Activated naive CD8-positive, alpha-beta T cell treated with anti-CD3 and anti-CD28 coated beads, Interleukin-2, amount 10 ng/mL, durations not matched to agents 7 days and 5 days (primary cell): ENCODE measurements around the gene MDH2. TPM values are rescaled to one million over a fixed set of nuclear protein-coding genes. Genes with fewer than 3 reads are reported as not detected.
"Not testable (repeated sequence)": the region's sequence is repeated elsewhere in the genome, so short reads cannot be mapped to it uniquely, and the experiment has no call there.

Experiments
- ATAC-seq: fragments of 150-1000 bp; cut with Tn5 transposase; one replicate; pipeline ENCODE4 v1.10.0; 2021; ENCODE audit warnings: low read depth, moderate library complexity
- POLR2A ChIA-PET: fragments of 350-600 bp; sonication (Branson Sonifier 250); formaldehyde crosslinking; loops from one replicate; lab custom pipeline; 2021; ENCODE audit warnings: antibody characterized with exemption; lab: Charles Lee
- DNase-seq: peaks from one replicate; pipeline ENCODE4 v3.0.0; 2021
- H3K27ac Mint-ChIP-seq: one replicate; pipeline ENCODE4 v1.8.0; 2022; ENCODE audit warnings: mild to moderate bottlenecking, mixed read lengths
- H3K27me3 Mint-ChIP-seq: one replicate; pipeline ENCODE4 v1.8.0; 2022; ENCODE audit warnings: mild to moderate bottlenecking, moderate library complexity, mixed read lengths
- H3K36me3 Mint-ChIP-seq: one replicate; pipeline ENCODE4 v1.8.0; 2021; ENCODE audit warnings: mild to moderate bottlenecking, mixed read lengths
- H3K4me1 Mint-ChIP-seq: one replicate; pipeline ENCODE4 v1.8.0; 2021; ENCODE audit warnings: mixed read lengths
- H3K4me3 Mint-ChIP-seq: one replicate; pipeline ENCODE4 v1.8.0; 2022; ENCODE audit warnings: mild to moderate bottlenecking, moderate library complexity, mixed read lengths
- H3K9me3 Mint-ChIP-seq: one replicate; pipeline ENCODE4 v1.8.0; 2021; ENCODE audit warnings: mixed read lengths
- total RNA-seq, 2 experiments: library from RNA; stranded (reverse); gene quantifications; one replicate each; pipeline ENCODE4 v1.2.3, GENCODE V29; 2021

The MDH2 gene
- total RNA-seq, 2 experiments from 2014 or later = 132 to 137 TPM

- peak; percentile 71 for ATAC-seq
- Mint-ChIP-seq H3K9me3 (no peaks in the 10 kb centered on the region), H3K4me1 (peaks cover 14% of the 10 kb centered on the region), H3K36me3 (peaks cover 33% of the 10 kb centered on the region), H3K27me3 (no peaks in the 10 kb centered on the region), H3K27ac (peak overlapping the region; percentile 71), H3K4me3 (peak overlapping the region; percentile 55)
- peak; percentile 83 for DNase-seq
- POLR2A ChIA-PET = interaction anchor here (0.7 to 1.9 kb wide), 3 partner anchors 28 to 153 kb away, joined by 4 read pairs; partner anchors contain the start of genes MDH2 and STYXL1
Measured at GRCh38 chr7:76020031-76020714, 27.7 kb upstream of the MDH2 start.

- POLR2A ChIA-PET = interaction anchor here (1.9 kb wide), 1 partner anchor 26 kb away, joined by 4 read pairs; the partner anchor contains the start of genes MDH2 and STYXL1
- Mint-ChIP-seq H3K4me1 (peaks cover 12% of the 10 kb centered on the region), H3K9me3 (no peaks in the 10 kb centered on the region), H3K27me3 (no peaks in the 10 kb centered on the region), H3K36me3 (peaks cover 25% of the 10 kb centered on the region), H3K27ac (no peak overlapping the region), H3K4me3 (no peak overlapping the region)
- DNase-seq (no peak), ATAC-seq (no peak)
Measured at GRCh38 chr7:76022026-76022780, 25.7 kb upstream of the MDH2 start.

GRCh38 chr7:76023002-76023401 is 24.9 kb upstream of the MDH2 start:
- H3K27ac Mint-ChIP-seq = peak overlapping the region; percentile 3

GRCh38 chr7:76029682-76030081 is 18.2 kb upstream of the MDH2 start:
- DNase-seq, POLR2A ChIA-PET: not testable (repeated sequence)

More at GRCh38 chr7:76023002-76023401, 24.9 kb upstream of the MDH2 start:
- peaks cover 10% of the 10 kb centered on the region for H3K4me1 Mint-ChIP-seq
- POLR2A ChIA-PET = no interaction called here
- H3K4me3 Mint-ChIP-seq = no peak overlapping the region
- H3K27me3 Mint-ChIP-seq = no peaks in the 10 kb centered on the region
- DNase-seq (no peak), ATAC-seq (no peak)
- H3K9me3 Mint-ChIP-seq = no peaks in the 10 kb centered on the region
- peaks cover 21% of the 10 kb centered on the region for H3K36me3 Mint-ChIP-seq

GRCh38 chr7:76031964-76032363 is 15.9 kb upstream of the MDH2 start:
- Mint-ChIP-seq H3K36me3 (peaks cover 5% of the 10 kb centered on the region), H3K4me3 (no peak overlapping the region), H3K27ac (no peak overlapping the region), H3K4me1 (peaks cover 8% of the 10 kb centered on the region), H3K27me3 (no peaks in the 10 kb centered on the region), H3K9me3 (no peaks in the 10 kb centered on the region)
- DNase-seq = no peak
- POLR2A ChIA-PET = no interaction called here
- ATAC-seq = no peak

More at GRCh38 chr7:76029682-76030081, 18.2 kb upstream of the MDH2 start:
- not testable (repeated sequence) for ATAC-seq, H3K4me3 Mint-ChIP-seq, H3K9me3 Mint-ChIP-seq, H3K27ac Mint-ChIP-seq, H3K4me1 Mint-ChIP-seq, H3K27me3 Mint-ChIP-seq
- H3K36me3 Mint-ChIP-seq = peaks cover 11% of the 10 kb centered on the region

- POLR2A ChIA-PET = interaction anchor here (2.1 kb wide), 1 partner anchor 11 kb away, joined by 8 read pairs; the partner anchor contains the start of genes MDH2 and STYXL1
Measured at GRCh38 chr7:76037310-76037709, 10.6 kb upstream of the MDH2 start.

GRCh38 chr7:76040126-76040525 is 7.8 kb upstream of the MDH2 start:
- Mint-ChIP-seq H3K4me3 (no peak overlapping the region), H3K27ac (no peak overlapping the region), H3K36me3 (peaks cover 7% of the 10 kb centered on the region), H3K4me1 (peaks cover 4% of the 10 kb centered on the region), H3K9me3 (no peaks in the 10 kb centered on the region), H3K27me3 (no peaks in the 10 kb centered on the region)
- POLR2A ChIA-PET = interaction anchor here (0.9 kb wide), 1 partner anchor 8 kb away, joined by 3 read pairs; the partner anchor contains the start of genes MDH2 and STYXL1
- ATAC-seq (no peak), DNase-seq (no peak)

More at GRCh38 chr7:76037310-76037709, 10.6 kb upstream of the MDH2 start:
- DNase-seq (no peak), ATAC-seq (no peak)
- H3K36me3 Mint-ChIP-seq = peaks cover 6% of the 10 kb centered on the region
- no peak overlapping the region for H3K4me3 Mint-ChIP-seq
- H3K27me3 Mint-ChIP-seq = no peaks in the 10 kb centered on the region
- H3K4me1 Mint-ChIP-seq = peaks cover 8% of the 10 kb centered on the region
- H3K27ac Mint-ChIP-seq = no peak overlapping the region
- no peaks in the 10 kb centered on the region for H3K9me3 Mint-ChIP-seq

- POLR2A ChIA-PET = no interaction called here
- Mint-ChIP-seq H3K4me3 (no peak overlapping the region), H3K27me3 (no peaks in the 10 kb centered on the region), H3K4me1 (peaks cover 16% of the 10 kb centered on the region), H3K36me3 (peaks cover 11% of the 10 kb centered on the region), H3K27ac (no peak overlapping the region), H3K9me3 (no peaks in the 10 kb centered on the region)
- ATAC-seq = no peak
- no peak for DNase-seq
Measured at GRCh38 chr7:76044375-76044865, 3.5 kb upstream of the MDH2 start.

- POLR2A ChIA-PET = interaction anchor here (0.6 to 1.9 kb wide), 9 partner anchors 8 to 271 kb away, joined by 3 to 9 read pairs (median 4); no protein-coding TSS in a partner anchor
- ATAC-seq (no peak), DNase-seq (no peak)
- Mint-ChIP-seq H3K4me3 (peak overlapping the region; percentile 93), H3K9me3 (no peaks in the 10 kb centered on the region), H3K4me1 (peaks cover 33% of the 10 kb centered on the region), H3K27me3 (no peaks in the 10 kb centered on the region), H3K36me3 (peaks cover 22% of the 10 kb centered on the region), H3K27ac (peak overlapping the region; percentile 95)
Measured at GRCh38 chr7:76047305-76047810, 548 bp upstream of the MDH2 start.

- H3K4me1 Mint-ChIP-seq = peaks cover 33% of the 10 kb centered on the region
- peak; percentile 5 for ATAC-seq
- H3K36me3 Mint-ChIP-seq = peaks cover 24% of the 10 kb centered on the region
- H3K27ac Mint-ChIP-seq = peak overlapping the region; percentile 97
- no peak for DNase-seq
- POLR2A ChIA-PET = interaction anchor here (0.5 to 1.9 kb wide), 7 partner anchors 12 to 513 kb away, joined by 3 to 9 read pairs (median 4); no protein-coding TSS in a partner anchor
- H3K9me3 Mint-ChIP-seq = no peaks in the 10 kb centered on the region
- no peaks in the 10 kb centered on the region for H3K27me3 Mint-ChIP-seq
- H3K4me3 Mint-ChIP-seq = peak overlapping the region; percentile 93
Measured at GRCh38 chr7:76048668-76048988, 722 bp downstream of the MDH2 start.

GRCh38 chr7:76049295-76049694 is 1.4 kb downstream of the MDH2 start:
- POLR2A ChIA-PET = interaction anchor here (0.5 to 1.3 kb wide), 2 partner anchors 41 to 514 kb away, joined by 3 to 4 read pairs; no protein-coding TSS in a partner anchor
- H3K9me3 Mint-ChIP-seq = no peaks in the 10 kb centered on the region
- DNase-seq (no peak), ATAC-seq (no peak)
- H3K27ac Mint-ChIP-seq = no peak overlapping the region
- peaks cover 33% of the 10 kb centered on the region for H3K4me1 Mint-ChIP-seq
- peaks cover 24% of the 10 kb centered on the region for H3K36me3 Mint-ChIP-seq
- H3K27me3 Mint-ChIP-seq = no peaks in the 10 kb centered on the region
- H3K4me3 Mint-ChIP-seq = peak overlapping the region; percentile 28

- H3K36me3 Mint-ChIP-seq = peaks cover 19% of the 10 kb centered on the region
- ATAC-seq (no peak), DNase-seq (no peak)
- peaks cover 27% of the 10 kb centered on the region for H3K4me1 Mint-ChIP-seq
- no peaks in the 10 kb centered on the region for H3K9me3 Mint-ChIP-seq
- peak overlapping the region; percentile 11 for H3K4me3 Mint-ChIP-seq
- peak overlapping the region; percentile 78 for H3K27ac Mint-ChIP-seq
- POLR2A ChIA-PET = interaction anchor here (0.6 kb wide), 1 partner anchor 11 kb away, joined by 5 read pairs; no protein-coding TSS in a partner anchor
- no peaks in the 10 kb centered on the region for H3K27me3 Mint-ChIP-seq
Measured at GRCh38 chr7:76050545-76050944, 2.6 kb downstream of the MDH2 start.

- peak; percentile 32 for ATAC-seq
Measured at GRCh38 chr7:76051840-76052239, 3.9 kb downstream of the MDH2 start.

More at GRCh38 chr7:76051840-76052239, 3.9 kb downstream of the MDH2 start:
- peak overlapping the region; percentile 33 for H3K4me3 Mint-ChIP-seq
- peaks cover 19% of the 10 kb centered on the region for H3K36me3 Mint-ChIP-seq
- no peaks in the 10 kb centered on the region for H3K9me3 Mint-ChIP-seq
- H3K4me1 Mint-ChIP-seq = peaks cover 22% of the 10 kb centered on the region
- peak overlapping the region; percentile 74 for H3K27ac Mint-ChIP-seq
- H3K27me3 Mint-ChIP-seq = no peaks in the 10 kb centered on the region
- DNase-seq = no peak
- POLR2A ChIA-PET = interaction anchor here (0.5 to 1.0 kb wide), 3 partner anchors 173 to 275 kb away, joined by 3 to 4 read pairs (median 4); partner anchors contain the start of gene RHBDD2
